Measurements from ENCODE around the gene BMP6.

Gene BMP6

GRCh38 chr6:7823552-7823951, 97.7 kb downstream of the BMP6 start:
- Histone ChIP-seq H4K8ac (ENCODE audit: low read length) (no peak overlapping the region), H3K23ac (ENCODE audit: low read length in 2 of 2) (no peak overlapping the region), H2BK5ac (ENCODE audit: low read depth, low read length, poor library complexity, severe bottlenecking) (no peak overlapping the region), H3K4me2 (ENCODE audit: low read length, poor library complexity, severe bottlenecking) (no peak overlapping the region), H3K4me1 (ENCODE audit: control insufficient read depth, insufficient read depth, low read depth, low read length) (no peaks in the 10 kb centered on the region), H4K91ac (ENCODE audit: low read length) (no peak overlapping the region), H2BK12ac (ENCODE audit: low read length in 2 of 2) (no peak overlapping the region), H2BK120ac (ENCODE audit: low read depth, low read length) (no peak overlapping the region), H2AK5ac (ENCODE audit: low read length, severe bottlenecking) (no peak overlapping the region), H3K4me3 (ENCODE audit: insufficient read depth in 1 of 2, low read depth in 1 of 2, low read length in 2 of 2) (no peak overlapping the region), H3K18ac (ENCODE audit: low read depth in 1 of 2, low read length in 2 of 2) (no peak overlapping the region), H3K79me1 (replicated peaks; ENCODE audit: low read length, poor library complexity, severe bottlenecking) (no peaks in the 10 kb centered on the region), H3K27me3 (ENCODE audit: control insufficient read depth in 1 of 2, insufficient read depth in 1 of 2, low read length in 2 of 2) (peaks cover 0 to 18% of the 10 kb centered on the region in 2 experiments), H3K4ac (ENCODE audit: low read depth in 1 of 2, low read length in 2 of 2) (no peak overlapping the region), H3K9ac (ENCODE audit: low read length) (no peak overlapping the region), H3K14ac (ENCODE audit: low read length in 2 of 2) (no peak overlapping the region), H2AFZ (ENCODE audit: low read depth, low read length) (no peak overlapping the region), H3K9me3 (ENCODE audit: control insufficient read depth, low read length) (no peaks in the 10 kb centered on the region), H3K36me3 (ENCODE audit: control insufficient read depth in 1 of 2, insufficient read depth in 2 of 2, low read depth in 1 of 2, low read length in 2 of 2) (no peaks in the 10 kb centered on the region), H2BK15ac (ENCODE audit: low read depth, poor library complexity, severe bottlenecking) (no peak overlapping the region), H3K27ac (ENCODE audit: low read length, poor library complexity, severe bottlenecking) (no peak overlapping the region)
- 75% methylated on average over 3 of the region's 3 CpGs for WGBS
- DNase-seq, result no peak

GRCh38 chr6:7825986-7826385, 100.1 kb downstream of the BMP6 start:
- H3K18ac ChIP-seq (ENCODE audit: low read depth in 1 of 2, low read length in 2 of 2), result no peak overlapping the region
- no peak overlapping the region for H2BK120ac ChIP-seq (ENCODE audit: low read depth, low read length)
- H3K36me3 ChIP-seq (ENCODE audit: control insufficient read depth in 1 of 2, insufficient read depth in 2 of 2, low read depth in 1 of 2, low read length in 2 of 2), result no peaks in the 10 kb centered on the region
- H2AK5ac ChIP-seq (ENCODE audit: low read length, severe bottlenecking), result no peak overlapping the region
- no peak overlapping the region for H2BK5ac ChIP-seq (ENCODE audit: low read depth, low read length, poor library complexity, severe bottlenecking)
- no peaks in the 10 kb centered on the region for H3K79me1 ChIP-seq (replicated peaks; ENCODE audit: low read length, poor library complexity, severe bottlenecking)
- no peak overlapping the region for H3K4ac ChIP-seq (ENCODE audit: low read depth in 1 of 2, low read length in 2 of 2)
- H3K27ac ChIP-seq (ENCODE audit: low read length, poor library complexity, severe bottlenecking), result no peak overlapping the region
- H3K9me3 ChIP-seq (ENCODE audit: control insufficient read depth, low read length), result no peaks in the 10 kb centered on the region
- H2BK15ac ChIP-seq (ENCODE audit: low read depth, poor library complexity, severe bottlenecking), result no peak overlapping the region
- no peak for DNase-seq
- H4K91ac ChIP-seq (ENCODE audit: low read length), result no peak overlapping the region
- no peaks in the 10 kb centered on the region for H3K4me1 ChIP-seq (ENCODE audit: control insufficient read depth, insufficient read depth, low read depth, low read length)
- H2BK12ac ChIP-seq (ENCODE audit: low read length in 2 of 2), result no peak overlapping the region
- no peak overlapping the region for H3K14ac ChIP-seq (ENCODE audit: low read length in 2 of 2)
- H3K4me3 ChIP-seq (ENCODE audit: insufficient read depth in 1 of 2, low read depth in 1 of 2, low read length in 2 of 2), result no peak overlapping the region
- H3K27me3 ChIP-seq (ENCODE audit: control insufficient read depth in 1 of 2, insufficient read depth in 1 of 2, low read length in 2 of 2), result peaks cover 0 to 6% of the 10 kb centered on the region in 2 experiments
- WGBS, result 89% methylated on average over 5 of the region's 5 CpGs
- H3K23ac ChIP-seq (ENCODE audit: low read length in 2 of 2), result no peak overlapping the region
- no peak overlapping the region for H4K8ac ChIP-seq (ENCODE audit: low read length)
- no peak overlapping the region for H3K4me2 ChIP-seq (ENCODE audit: low read length, poor library complexity, severe bottlenecking)
- H2AFZ ChIP-seq (ENCODE audit: low read depth, low read length), result no peak overlapping the region
- no peak overlapping the region for H3K9ac ChIP-seq (ENCODE audit: low read length)

GRCh38 chr6:7827142-7827541, 101.2 kb downstream of the BMP6 start:
- no peak overlapping the region for H3K4ac ChIP-seq (ENCODE audit: low read depth in 1 of 2, low read length in 2 of 2)
- H2BK15ac ChIP-seq (ENCODE audit: low read depth, poor library complexity, severe bottlenecking), result no peak overlapping the region
- H3K23ac ChIP-seq (ENCODE audit: low read length in 2 of 2), result no peak overlapping the region
- no peak overlapping the region for H3K18ac ChIP-seq (ENCODE audit: low read depth in 1 of 2, low read length in 2 of 2)
- no peak overlapping the region for H2BK12ac ChIP-seq (ENCODE audit: low read length in 2 of 2)
- H4K8ac ChIP-seq (ENCODE audit: low read length), result no peak overlapping the region
- H4K91ac ChIP-seq (ENCODE audit: low read length), result no peak overlapping the region
- H3K27me3 ChIP-seq (ENCODE audit: control insufficient read depth in 1 of 2, insufficient read depth in 1 of 2, low read length in 2 of 2), result peaks cover 0 to 6% of the 10 kb centered on the region in 2 experiments
- no peak overlapping the region for H2BK120ac ChIP-seq (ENCODE audit: low read depth, low read length)
- no peak overlapping the region for H2AK5ac ChIP-seq (ENCODE audit: low read length, severe bottlenecking)
- H3K4me3 ChIP-seq (ENCODE audit: insufficient read depth in 1 of 2, low read depth in 1 of 2, low read length in 2 of 2), result no peak overlapping the region
- DNase-seq, result no peak
- no peaks in the 10 kb centered on the region for H3K9me3 ChIP-seq (ENCODE audit: control insufficient read depth, low read length)
- H3K4me1 ChIP-seq (ENCODE audit: control insufficient read depth, insufficient read depth, low read depth, low read length), result no peaks in the 10 kb centered on the region
- WGBS, result 81% methylated on average over 6 of the region's 7 CpGs
- no peak overlapping the region for H3K14ac ChIP-seq (ENCODE audit: low read length in 2 of 2)
- no peaks in the 10 kb centered on the region for H3K79me1 ChIP-seq (replicated peaks; ENCODE audit: low read length, poor library complexity, severe bottlenecking)
- peak overlapping the region; percentile 23 for H3K9ac ChIP-seq (ENCODE audit: low read length)
- no peak overlapping the region for H2BK5ac ChIP-seq (ENCODE audit: low read depth, low read length, poor library complexity, severe bottlenecking)
- no peak overlapping the region for H2AFZ ChIP-seq (ENCODE audit: low read depth, low read length)
- no peaks in the 10 kb centered on the region for H3K36me3 ChIP-seq (ENCODE audit: control insufficient read depth in 1 of 2, insufficient read depth in 2 of 2, low read depth in 1 of 2, low read length in 2 of 2)
- H3K4me2 ChIP-seq (ENCODE audit: low read length, poor library complexity, severe bottlenecking), result no peak overlapping the region
- H3K27ac ChIP-seq (ENCODE audit: low read length, poor library complexity, severe bottlenecking), result no peak overlapping the region

- no peak overlapping the region for H2AK5ac ChIP-seq (ENCODE audit: low read length, severe bottlenecking)
- 81% methylated on average over 5 of the region's 5 CpGs for WGBS
- no peaks in the 10 kb centered on the region for H3K36me3 ChIP-seq (ENCODE audit: control insufficient read depth in 1 of 2, insufficient read depth in 2 of 2, low read depth in 1 of 2, low read length in 2 of 2)
- no peak overlapping the region for H3K18ac ChIP-seq (ENCODE audit: low read depth in 1 of 2, low read length in 2 of 2)
- H3K27ac ChIP-seq (ENCODE audit: low read length, poor library complexity, severe bottlenecking), result no peak overlapping the region
- no peak overlapping the region for H2AFZ ChIP-seq (ENCODE audit: low read depth, low read length)
- H3K27me3 ChIP-seq (ENCODE audit: control insufficient read depth in 1 of 2, insufficient read depth in 1 of 2, low read length in 2 of 2), result peaks cover 0 to 6% of the 10 kb centered on the region in 2 experiments
- H3K4me1 ChIP-seq (ENCODE audit: control insufficient read depth, insufficient read depth, low read depth, low read length), result no peaks in the 10 kb centered on the region
- H2BK12ac ChIP-seq (ENCODE audit: low read length in 2 of 2), result no peak overlapping the region
- no peak overlapping the region for H4K91ac ChIP-seq (ENCODE audit: low read length)
- no peaks in the 10 kb centered on the region for H3K9me3 ChIP-seq (ENCODE audit: control insufficient read depth, low read length)
- H3K4ac ChIP-seq (ENCODE audit: low read depth in 1 of 2, low read length in 2 of 2), result no peak overlapping the region
- H4K8ac ChIP-seq (ENCODE audit: low read length), result no peak overlapping the region
- no peak overlapping the region for H2BK15ac ChIP-seq (ENCODE audit: low read depth, poor library complexity, severe bottlenecking)
- no peak for DNase-seq
- H3K9ac ChIP-seq (ENCODE audit: low read length), result no peak overlapping the region
- no peak overlapping the region for H2BK120ac ChIP-seq (ENCODE audit: low read depth, low read length)
- no peaks in the 10 kb centered on the region for H3K79me1 ChIP-seq (replicated peaks; ENCODE audit: low read length, poor library complexity, severe bottlenecking)
- no peak overlapping the region for H3K4me2 ChIP-seq (ENCODE audit: low read length, poor library complexity, severe bottlenecking)
- H3K23ac ChIP-seq (ENCODE audit: low read length in 2 of 2), result no peak overlapping the region
- no peak overlapping the region for H2BK5ac ChIP-seq (ENCODE audit: low read depth, low read length, poor library complexity, severe bottlenecking)
- no peak overlapping the region for H3K4me3 ChIP-seq (ENCODE audit: insufficient read depth in 1 of 2, low read depth in 1 of 2, low read length in 2 of 2)
- H3K14ac ChIP-seq (ENCODE audit: low read length in 2 of 2), result no peak overlapping the region
These were observed 102.2 kb downstream of the BMP6 start for GRCh38 chr6:7828124-7828523.
